Osteoblast (primary cell): ENCODE data around the gene ATP5F1D. TPM values are rescaled to one million over a fixed set of nuclear protein-coding genes. Genes with fewer than 3 reads are reported as not detected.

Experiments used
- DNase-seq: peaks from one replicate; pipeline ENCODE4 v3.0.0; 2011; ENCODE audit warnings: low spot score, mixed read lengths; ENCODE audit not compliant: insufficient read length; ENCODE audit errors: missing footprints
- H2AFZ ChIP-seq: 2 replicates; pipeline ENCODE4 v1.6.0; 2011; ENCODE audit warnings: mild to moderate bottlenecking, low read length
- H3K27ac ChIP-seq: 2 replicates; pipeline ENCODE4 v1.5.1; 2011; ENCODE audit warnings: mild to moderate bottlenecking, low read depth, low read length, moderate library complexity
- H3K27me3 ChIP-seq: 2 replicates; pipeline ENCODE4 v1.6.0; 2012; ENCODE audit warnings: mild to moderate bottlenecking, control low read depth, inconsistent platforms, low read length, moderate library complexity; ENCODE audit not compliant: insufficient read depth
- H3K36me3 ChIP-seq: 2 replicates; pipeline ENCODE4 v1.5.1; 2011; ENCODE audit warnings: mild to moderate bottlenecking, low read length, control low read depth, moderate library complexity; ENCODE audit not compliant: insufficient read depth
- H3K4me1 ChIP-seq: 2 replicates; pipeline ENCODE4 v1.5.1; 2011; ENCODE audit warnings: mild to moderate bottlenecking, low read length, control low read depth, moderate library complexity; ENCODE audit not compliant: insufficient read depth
- H3K4me2 ChIP-seq: 2 replicates; pipeline ENCODE4 v1.6.0; 2011; ENCODE audit warnings: mild to moderate bottlenecking, low read length; ENCODE audit not compliant: insufficient read depth
- H3K4me3 ChIP-seq: fragments of 200-600 bp; sonication (generic); 3 replicates; pipeline ENCODE4 v1.5.1; 2012; ENCODE audit warnings: mild to moderate bottlenecking, low read length, inconsistent platforms; ENCODE audit not compliant: insufficient read depth
- H3K79me2 ChIP-seq: 2 replicates; pipeline ENCODE4 v1.6.0; 2012; ENCODE audit warnings: mild to moderate bottlenecking, low read length, control low read depth, inconsistent platforms; ENCODE audit not compliant: insufficient read depth
- H3K9me3 ChIP-seq: 2 replicates; pipeline ENCODE4 v1.5.1; 2011; ENCODE audit warnings: low read depth, low read length, control low read depth
- H4K20me1 ChIP-seq: 2 replicates; pipeline ENCODE4 v1.6.0; 2012; ENCODE audit warnings: mild to moderate bottlenecking, low read length, control low read depth; ENCODE audit not compliant: insufficient read depth
- CTCF ChIP-seq: IDR thresholded peaks from 2 replicates; pipeline ENCODE4 v1.5.1; 2011; ENCODE audit warnings: mild to moderate bottlenecking, low read depth, low read length, moderate library complexity; ENCODE audit errors: extremely low read depth
- total RNA-seq: library from RNA; depleted of rRNA; stranded (reverse); fragments of >200 nt; gene quantifications from 2 replicates; pipeline ENCODE4 v1.2.3, GENCODE V29; 2012

The ATP5F1D gene
- total RNA-seq, 1 donor: 13.8 TPM

GRCh38 chr19:1290703-1291651 lies 49.4 kb downstream of the ATP5F1D start:
- TF ChIP-seq CTCF: no peak
- no peak overlapping the region for H3K4me3 ChIP-seq
- no peaks in the 10 kb centered on the region for H4K20me1 ChIP-seq

GRCh38 chr19:1291761-1292418 lies 50.3 kb downstream of the ATP5F1D start:
- DNase-seq: no peak
- Histone ChIP-seq H3K36me3 (no peaks in the 10 kb centered on the region), H2AFZ (no peak overlapping the region), H3K79me2 (no peaks in the 10 kb centered on the region), H3K27ac (no peak overlapping the region), H3K4me2 (no peak overlapping the region), H3K27me3 (peaks cover 17% of the 10 kb centered on the region), H3K4me3 (no peak overlapping the region), H3K9me3 (no peaks in the 10 kb centered on the region), H4K20me1 (no peaks in the 10 kb centered on the region), H3K4me1 (no peaks in the 10 kb centered on the region)
- TF ChIP-seq CTCF: no peak

More at GRCh38 chr19:1290703-1291651, 49.4 kb downstream of the ATP5F1D start:
- Histone ChIP-seq H3K79me2 (no peaks in the 10 kb centered on the region), H3K4me1 (no peaks in the 10 kb centered on the region), H3K9me3 (no peaks in the 10 kb centered on the region), H3K27ac (no peak overlapping the region), H2AFZ (no peak overlapping the region), H3K4me2 (no peak overlapping the region), H3K27me3 (peaks cover 23% of the 10 kb centered on the region), H3K36me3 (no peaks in the 10 kb centered on the region)
- DNase-seq: peak; percentile 93

GRCh38 chr19:1292419-1293151 lies 51.0 kb downstream of the ATP5F1D start:
- peaks cover 10% of the 10 kb centered on the region for H3K27me3 ChIP-seq
- H2AFZ ChIP-seq: no peak overlapping the region
- TF ChIP-seq CTCF: no peak
- no peak overlapping the region for H3K4me2 ChIP-seq
- no peaks in the 10 kb centered on the region for H3K9me3 ChIP-seq
- H3K36me3 ChIP-seq: no peaks in the 10 kb centered on the region
- H3K4me1 ChIP-seq: no peaks in the 10 kb centered on the region
- no peak overlapping the region for H3K27ac ChIP-seq
- no peak overlapping the region for H3K4me3 ChIP-seq
- no peaks in the 10 kb centered on the region for H4K20me1 ChIP-seq
- no peaks in the 10 kb centered on the region for H3K79me2 ChIP-seq
- DNase-seq: peak; percentile 94
